Measurements from ENCODE around the gene PSMC3IP.
A peak's percentile ranks its signal among the peaks of the same experiment; 100 is the strongest.

PSMC3IP gene

GRCh38 chr17:42584880-42585279 is 7.4 kb upstream of the PSMC3IP start:
- no peak for DNase-seq

GRCh38 chr17:42581744-42582270 is 4.3 kb upstream of the PSMC3IP start:
- no peak for DNase-seq

GRCh38 chr17:42579794-42580551 is 2.4 kb upstream of the PSMC3IP start:
- DNase-seq: no peak

DNA sequence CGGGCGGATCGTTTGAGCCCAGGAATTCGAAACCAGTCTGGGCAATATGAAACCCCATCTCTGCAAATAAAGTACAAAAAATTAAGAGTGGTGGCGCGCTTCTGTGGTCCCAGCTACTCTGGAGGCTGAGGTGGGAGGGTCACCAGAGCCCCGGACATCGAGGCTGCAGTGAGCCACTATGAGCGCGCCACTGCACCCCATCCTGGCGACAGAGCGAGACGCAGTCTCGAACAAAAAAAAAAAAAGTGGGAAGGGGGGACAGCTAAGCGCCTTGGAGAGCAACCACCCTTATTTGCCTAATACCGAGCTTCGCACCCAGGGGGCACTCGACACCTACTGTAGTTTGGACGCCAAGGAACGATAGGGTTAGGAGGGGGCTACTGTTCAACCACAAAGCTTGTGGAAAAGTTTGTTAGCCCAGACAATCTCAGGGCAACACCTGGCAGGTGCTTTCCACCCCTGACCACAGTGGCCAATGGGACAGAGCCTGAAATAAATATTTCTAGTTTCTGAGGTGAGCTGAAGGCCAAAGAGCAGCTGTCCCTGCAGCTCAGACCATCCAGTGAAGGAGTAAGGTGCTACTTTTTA is 847 bp upstream of the PSMC3IP start:
- peak; percentile 83 for DNase-seq

DNA sequence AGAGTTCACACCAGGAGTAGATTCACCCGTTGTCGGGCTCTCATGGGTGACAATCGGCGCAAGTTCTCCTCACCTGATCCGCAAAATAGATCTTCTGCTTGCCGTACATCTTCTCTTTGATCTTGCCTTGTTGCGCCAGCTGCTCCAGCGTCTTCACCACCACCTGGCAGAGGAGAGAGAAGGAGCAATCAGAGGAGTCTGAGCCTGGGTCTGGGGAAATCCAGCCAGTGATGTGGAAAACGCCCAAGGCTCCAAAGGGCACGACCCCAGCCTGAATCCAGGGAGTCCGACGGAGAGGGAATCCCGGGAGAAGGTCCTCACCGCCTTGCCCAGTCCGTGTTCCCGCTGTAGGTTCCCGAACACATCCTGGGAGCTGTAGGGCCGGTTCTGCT is 393 bp downstream of the PSMC3IP start:
- no peak for DNase-seq

DNA sequence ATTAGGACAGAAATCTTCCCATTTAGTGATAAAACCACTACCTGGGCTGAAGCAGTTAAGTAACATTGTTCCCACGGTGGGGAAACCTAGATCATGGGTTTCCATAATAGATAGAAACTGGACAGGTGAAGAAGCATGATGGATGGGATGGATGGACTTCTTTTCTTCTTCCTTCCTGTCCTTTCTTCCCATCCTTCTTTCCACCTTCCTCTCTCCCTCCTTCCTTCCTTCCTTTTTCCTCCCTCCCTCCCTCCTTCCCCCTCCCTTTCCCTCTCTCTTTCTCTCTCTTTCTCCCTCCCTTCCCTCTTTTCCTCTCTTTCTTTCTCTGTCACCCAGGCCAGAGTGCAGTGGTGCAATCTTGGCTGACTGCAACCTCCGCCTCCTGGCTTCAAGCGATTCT is 3.1 kb downstream of the PSMC3IP start:
- no peak for DNase-seq

DNA sequence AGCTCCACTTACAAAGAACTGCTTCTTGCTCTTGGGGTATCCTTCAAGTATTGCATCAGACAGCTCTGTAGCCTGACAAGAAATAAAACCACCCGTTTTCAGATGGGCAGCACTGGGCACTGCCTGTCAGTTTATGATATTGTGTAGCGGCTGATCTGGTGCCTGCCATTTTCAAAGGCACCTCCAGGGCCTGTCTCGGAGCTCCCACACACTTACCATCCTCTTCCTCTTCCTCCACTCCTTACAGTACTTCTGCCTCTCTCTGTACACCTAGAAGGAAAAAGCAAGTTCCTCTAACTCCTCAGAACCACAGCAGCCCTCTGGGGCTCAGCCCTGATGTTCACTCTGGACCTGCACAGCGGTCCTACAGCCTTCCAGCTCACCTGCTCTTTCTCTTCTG is 4.4 kb downstream of the PSMC3IP start:
- no peak for DNase-seq

- DNase-seq: no peak
Measured at GRCh38 chr17:42571435-42572225, 5.9 kb downstream of the PSMC3IP start.

DNA sequence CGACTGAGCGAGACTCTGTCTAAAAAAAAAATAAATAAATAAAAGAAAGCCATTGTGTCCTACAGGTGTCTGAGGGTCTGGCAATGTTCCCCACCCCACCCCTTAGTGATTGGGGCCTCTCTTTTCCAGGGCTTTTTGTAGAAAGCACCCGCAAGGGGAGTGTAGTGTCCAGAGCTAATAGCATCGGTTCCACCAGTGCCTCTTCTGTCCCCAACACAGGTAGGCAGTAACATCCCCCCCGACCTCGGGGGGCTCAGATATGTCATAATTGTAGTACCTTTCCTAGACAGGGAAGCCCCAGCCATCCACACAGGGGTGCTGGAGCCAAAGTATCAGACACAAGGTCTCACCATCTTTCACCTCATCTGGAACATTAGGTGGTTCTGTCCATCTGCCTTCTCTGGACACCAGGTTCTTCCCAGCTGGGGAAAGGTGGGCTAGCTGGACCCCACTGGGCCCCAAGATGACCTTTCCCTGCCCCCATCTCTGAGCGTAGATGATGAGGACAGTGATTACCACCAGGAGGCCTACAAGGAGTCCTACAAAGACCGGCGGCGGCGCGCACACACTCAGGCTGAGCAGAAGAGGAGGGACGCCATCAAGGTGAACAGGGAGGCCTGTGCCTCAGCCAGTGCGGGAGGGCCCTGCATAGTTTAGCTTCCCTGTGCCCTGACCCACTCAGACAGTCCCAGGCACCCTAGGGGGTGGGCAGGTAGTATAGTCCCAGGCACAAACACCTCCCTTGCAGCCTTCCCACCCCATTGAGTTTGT is 9.0 kb downstream of the PSMC3IP start:
- no peak for DNase-seq

DNA sequence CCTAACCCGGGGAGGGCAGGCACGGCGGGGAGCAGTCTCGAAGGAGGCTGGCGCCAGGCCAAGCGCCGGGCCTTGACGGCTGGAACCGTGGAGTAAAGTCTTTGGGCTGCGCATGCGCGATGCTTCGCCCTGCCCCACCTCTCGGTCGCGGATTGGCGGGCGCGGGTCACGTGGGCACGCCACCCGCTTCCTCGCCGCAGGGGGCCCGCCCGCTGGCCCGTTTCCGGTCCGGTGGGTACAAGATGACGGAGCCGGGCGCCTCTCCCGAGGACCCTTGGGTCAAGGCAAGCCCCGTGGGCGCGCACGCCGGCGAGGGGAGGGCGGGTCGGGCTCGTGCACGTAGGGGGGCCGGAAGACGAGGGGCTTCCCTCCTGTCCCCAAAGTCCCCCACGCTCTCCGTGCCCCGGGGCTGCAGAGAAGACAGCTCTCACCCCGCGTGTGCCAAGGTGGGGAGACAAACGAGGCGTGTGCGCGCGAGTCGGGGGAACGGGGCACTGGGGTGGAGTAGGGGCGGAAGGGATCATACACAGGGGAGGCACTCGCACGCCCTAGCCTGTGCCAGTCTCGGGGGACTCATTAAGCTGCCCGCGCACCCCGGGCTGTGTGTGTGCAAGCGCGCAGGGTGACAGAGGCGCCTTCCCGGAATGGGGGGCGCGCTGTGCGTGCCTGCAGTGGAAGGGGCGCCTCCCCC is 10.5 kb downstream of the PSMC3IP start, which contains the start of gene MLX:
Gene MLX, plus strand, starts transcription at position 218 of the 691 bp plus-strand sequence. Its CDS starts 25 bp downstream, at position 243.
- peak; percentile 86 for DNase-seq

DNA sequence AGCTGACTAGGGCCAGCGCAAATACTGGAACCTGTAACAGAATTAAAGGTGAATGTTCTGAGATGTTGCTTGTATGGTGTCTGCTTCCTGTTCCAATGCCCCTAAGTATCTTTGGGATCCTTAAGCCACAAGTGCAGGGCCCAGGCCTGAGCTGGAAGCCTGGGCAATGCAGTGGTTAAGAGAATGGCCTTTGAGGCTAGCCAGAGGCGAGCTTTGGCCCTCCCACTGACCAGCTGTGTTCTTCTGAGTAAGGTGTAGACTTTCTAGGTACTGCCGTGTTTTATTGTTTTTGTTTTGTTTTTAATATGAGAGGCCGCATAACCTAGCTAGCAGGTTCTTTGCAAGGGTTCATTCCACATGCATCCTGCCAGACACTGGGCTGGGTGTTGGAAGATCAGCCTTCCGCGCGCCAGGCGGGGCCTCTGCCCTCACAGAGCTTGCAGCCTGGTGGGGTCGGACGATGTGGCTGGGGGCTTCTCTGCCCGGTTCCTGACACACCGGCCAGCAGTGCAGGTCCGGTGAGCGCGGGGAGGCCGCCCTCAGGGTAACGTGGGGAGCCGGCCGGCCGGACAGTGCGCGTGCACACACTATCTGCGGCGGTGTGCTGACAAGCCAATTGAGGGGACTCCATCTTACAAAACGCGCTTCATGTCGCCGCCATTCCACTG is 11.2 kb downstream of the PSMC3IP start:
- no peak for DNase-seq

- DNase-seq: no peak
Measured at GRCh38 chr17:42565523-42566214, 11.9 kb downstream of the PSMC3IP start.

GRCh38 chr17:42564815-42565522 is 12.6 kb downstream of the PSMC3IP start:
- DNase-seq: no peak

DNA sequence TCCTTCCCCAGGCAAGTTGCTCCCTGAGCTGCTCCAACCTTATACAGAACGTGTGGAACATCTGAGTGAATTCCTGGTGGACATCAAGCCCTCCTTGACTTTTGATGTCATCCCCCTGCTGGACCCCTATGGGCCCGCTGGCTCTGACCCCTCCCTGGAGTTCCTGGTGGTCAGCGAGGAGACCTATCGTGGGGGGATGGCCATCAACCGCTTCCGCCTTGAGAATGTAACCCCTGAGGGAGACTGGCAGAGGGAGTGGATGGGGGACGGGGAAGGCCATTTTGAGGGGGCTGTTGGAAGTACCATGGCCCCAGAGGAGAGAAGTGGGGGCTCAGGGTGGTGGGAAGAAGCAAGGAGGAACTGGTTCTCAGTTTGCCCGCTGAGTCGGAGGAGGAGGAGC is 13.6 kb downstream of the PSMC3IP start:
- DNase-seq: no peak

GRCh38 chr17:42563543-42563942 is 14.0 kb downstream of the PSMC3IP start:
- DNase-seq: no peak

- no peak for DNase-seq
Measured at GRCh38 chr17:42563143-42563509, 14.4 kb downstream of the PSMC3IP start.

- DNase-seq: no peak
Measured at GRCh38 chr17:42562388-42563142, 15.0 kb downstream of the PSMC3IP start.

DNA sequence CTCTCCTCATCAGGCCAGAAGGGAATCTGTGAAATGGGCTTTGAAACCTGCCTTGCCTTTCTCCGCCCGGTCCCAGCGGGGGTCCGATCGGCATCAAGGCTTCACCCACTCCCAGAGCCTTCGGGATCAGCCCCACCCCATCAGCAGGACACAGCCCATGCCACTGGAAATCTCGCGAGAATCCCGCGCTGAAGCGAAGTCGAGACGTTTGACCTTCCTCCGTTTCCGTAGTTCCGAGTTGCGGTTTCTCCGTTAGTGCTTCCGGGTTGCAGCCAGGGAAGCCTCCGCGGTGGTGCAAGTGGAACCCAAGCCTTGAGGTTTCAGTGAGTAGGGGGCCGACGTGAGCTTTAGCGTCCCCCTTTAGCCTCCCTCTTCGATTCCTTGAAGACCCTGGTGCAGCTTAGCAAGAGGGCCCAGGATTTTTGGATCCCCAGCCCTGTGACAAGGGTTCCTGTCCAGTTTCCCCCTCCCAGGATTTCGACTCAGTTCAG is 15.6 kb downstream of the PSMC3IP start, which contains the start of gene COASY:
Gene COASY, plus strand, starts transcription at position 252 of the 491 bp plus-strand sequence. CDS start 475 bp downstream, outside the sequence.
- DNase-seq: peak; percentile 90

- DNase-seq: no peak
Measured at GRCh38 chr17:42560246-42560645, 17.3 kb downstream of the PSMC3IP start.

All from KG1 (cell line).